Endothelial cell (in vitro differentiated cells): ENCODE measurements around the gene TEKT5. TPM values are rescaled to one million over a fixed set of nuclear protein-coding genes. Genes with fewer than 3 reads are reported as not detected.

Experiments
- DNase-seq: peaks from one replicate; pipeline ENCODE4 v3.0.0; 2021; ENCODE audit warnings: low spot score
- H3K27ac Mint-ChIP-seq: one replicate; pipeline ENCODE4 v1.8.0; 2021; ENCODE audit warnings: mixed read lengths, inconsistent platforms; ENCODE audit not compliant: unreplicated experiment
- H3K27me3 Mint-ChIP-seq: one replicate; pipeline ENCODE4 v1.8.0; 2021; ENCODE audit warnings: mild to moderate bottlenecking, moderate library complexity, mixed read lengths, inconsistent platforms; ENCODE audit not compliant: unreplicated experiment
- H3K36me3 Mint-ChIP-seq: one replicate; pipeline ENCODE4 v1.8.0; 2021; ENCODE audit warnings: mild to moderate bottlenecking, low read depth, mixed read lengths, inconsistent platforms; ENCODE audit not compliant: unreplicated experiment
- H3K4me1 Mint-ChIP-seq: one replicate; pipeline ENCODE4 v1.8.0; 2021; ENCODE audit warnings: mild to moderate bottlenecking, mixed read lengths, inconsistent platforms; ENCODE audit not compliant: unreplicated experiment
- H3K4me3 Mint-ChIP-seq: one replicate; pipeline ENCODE4 v1.8.0; 2021; ENCODE audit warnings: mild to moderate bottlenecking, mixed read lengths, inconsistent platforms; ENCODE audit not compliant: unreplicated experiment
- H3K9me3 Mint-ChIP-seq: one replicate; pipeline ENCODE4 v1.8.0; 2021; ENCODE audit warnings: mixed read lengths, inconsistent platforms; ENCODE audit not compliant: unreplicated experiment
- total RNA-seq: library from RNA; stranded (reverse); fragmentation: NEBNext Ultra II Directional; extraction: Animal tissue kit (Norgen Biotek cat#: 25700); gene quantifications from one replicate; pipeline ENCODE4 v1.2.1, GENCODE V29; 2021; ENCODE audit not compliant: unreplicated experiment
- TF ChIP-seq, protein P1 (sequence below): fragments of 200-600 bp; sonication (generic); IDR thresholded peaks from one replicate; pipeline ENCODE4 v1.5.0; 2021; ENCODE audit warnings: antibody characterized with exemption; ENCODE audit not compliant: unreplicated experiment

Gene TEKT5
- total RNA-seq, 1 donor from 2014 or later, result 0.64 TPM

DNA sequence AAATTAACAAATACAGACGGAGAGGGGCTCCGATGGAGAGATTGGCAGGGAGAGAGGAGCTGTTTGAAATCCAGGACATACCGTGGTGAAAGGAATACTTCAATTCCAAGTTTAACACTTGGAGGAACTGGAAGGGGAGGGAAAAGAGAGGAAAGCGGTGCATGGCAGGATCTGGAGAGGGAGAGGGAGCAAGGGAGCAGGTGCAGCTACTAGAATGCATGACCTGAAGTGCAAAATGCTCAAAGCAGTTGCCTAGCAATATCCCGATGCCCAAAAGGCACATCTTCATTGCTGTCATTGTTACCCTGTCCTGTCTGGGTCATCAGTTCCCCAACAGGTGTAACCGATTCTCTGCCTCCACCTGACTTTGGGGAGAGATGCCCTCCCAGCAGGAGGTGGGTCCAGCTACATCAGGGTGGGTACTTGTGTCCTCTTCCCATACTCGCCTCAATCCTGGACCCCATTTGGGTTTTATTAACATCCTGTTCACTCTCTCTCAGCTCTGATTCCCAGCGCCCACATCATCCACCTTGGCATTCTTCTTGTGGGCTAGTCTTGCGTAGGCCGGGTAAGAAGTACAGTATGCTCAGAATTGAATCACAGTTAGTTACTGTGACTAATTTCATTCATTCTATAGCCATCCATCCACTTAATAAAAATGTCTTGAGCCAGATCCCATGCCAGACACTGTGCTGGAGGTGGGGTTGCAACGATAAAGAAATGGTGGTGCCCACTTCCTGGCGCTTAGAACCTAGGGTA is 76.9 kb downstream of the TEKT5 start:
- Mint-ChIP-seq H3K27me3 (peaks cover 2% of the 10 kb centered on the region), H3K27ac (no peak overlapping the region), H3K9me3 (no peaks in the 10 kb centered on the region), H3K36me3 (no peaks in the 10 kb centered on the region), H3K4me1 (peaks cover 2% of the 10 kb centered on the region), H3K4me3 (no peak overlapping the region)
- TF ChIP-seq, protein P1, sequence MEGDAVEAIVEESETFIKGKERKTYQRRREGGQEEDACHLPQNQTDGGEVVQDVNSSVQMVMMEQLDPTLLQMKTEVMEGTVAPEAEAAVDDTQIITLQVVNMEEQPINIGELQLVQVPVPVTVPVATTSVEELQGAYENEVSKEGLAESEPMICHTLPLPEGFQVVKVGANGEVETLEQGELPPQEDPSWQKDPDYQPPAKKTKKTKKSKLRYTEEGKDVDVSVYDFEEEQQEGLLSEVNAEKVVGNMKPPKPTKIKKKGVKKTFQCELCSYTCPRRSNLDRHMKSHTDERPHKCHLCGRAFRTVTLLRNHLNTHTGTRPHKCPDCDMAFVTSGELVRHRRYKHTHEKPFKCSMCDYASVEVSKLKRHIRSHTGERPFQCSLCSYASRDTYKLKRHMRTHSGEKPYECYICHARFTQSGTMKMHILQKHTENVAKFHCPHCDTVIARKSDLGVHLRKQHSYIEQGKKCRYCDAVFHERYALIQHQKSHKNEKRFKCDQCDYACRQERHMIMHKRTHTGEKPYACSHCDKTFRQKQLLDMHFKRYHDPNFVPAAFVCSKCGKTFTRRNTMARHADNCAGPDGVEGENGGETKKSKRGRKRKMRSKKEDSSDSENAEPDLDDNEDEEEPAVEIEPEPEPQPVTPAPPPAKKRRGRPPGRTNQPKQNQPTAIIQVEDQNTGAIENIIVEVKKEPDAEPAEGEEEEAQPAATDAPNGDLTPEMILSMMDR, result no peak
- DNase-seq, result no peak

DNA sequence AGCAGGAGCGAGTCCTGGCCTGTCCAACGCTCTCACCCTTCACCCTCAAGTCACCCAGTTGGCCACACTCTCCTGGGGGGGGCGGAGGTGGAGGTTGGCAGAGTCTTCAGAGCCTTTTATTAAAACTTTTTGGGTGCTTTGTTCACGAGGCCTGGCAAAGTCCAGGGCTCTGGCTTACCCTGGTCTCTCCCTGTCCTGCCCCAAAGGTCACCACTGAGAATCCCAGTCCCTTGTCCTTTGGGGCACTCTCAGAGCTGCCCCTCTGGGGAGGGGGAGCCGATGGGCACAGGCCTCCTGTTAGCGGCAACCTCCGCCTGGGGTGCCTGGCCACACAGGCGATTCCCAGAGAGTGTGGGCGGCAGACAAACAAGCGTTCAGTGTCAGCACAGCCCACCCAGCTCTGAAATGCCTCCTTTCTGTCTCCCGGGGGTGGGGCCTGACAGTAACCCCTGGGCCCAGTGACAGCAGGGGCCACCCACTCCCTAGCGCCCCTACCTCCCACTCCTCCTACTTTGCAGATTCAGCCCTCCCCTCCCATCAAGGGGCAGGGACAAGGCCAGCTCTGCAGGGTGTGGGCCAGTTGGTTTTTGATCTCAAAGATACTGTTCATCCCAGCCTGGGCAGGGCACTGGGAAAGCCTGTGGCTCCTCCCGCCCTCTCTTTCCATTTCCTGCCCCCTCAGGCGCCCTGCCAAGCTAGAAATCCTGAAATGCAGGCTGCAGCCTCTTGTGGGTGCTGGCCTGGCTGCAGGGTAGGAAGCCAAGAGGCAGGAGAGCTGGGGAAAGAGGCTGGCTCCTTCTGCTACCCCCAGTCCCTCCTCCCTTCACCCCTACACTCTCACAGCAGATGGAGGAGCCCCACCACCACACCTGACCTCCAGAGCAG is 77.7 kb downstream of the TEKT5 start:
- H3K4me3 Mint-ChIP-seq, result no peak overlapping the region

DNA sequence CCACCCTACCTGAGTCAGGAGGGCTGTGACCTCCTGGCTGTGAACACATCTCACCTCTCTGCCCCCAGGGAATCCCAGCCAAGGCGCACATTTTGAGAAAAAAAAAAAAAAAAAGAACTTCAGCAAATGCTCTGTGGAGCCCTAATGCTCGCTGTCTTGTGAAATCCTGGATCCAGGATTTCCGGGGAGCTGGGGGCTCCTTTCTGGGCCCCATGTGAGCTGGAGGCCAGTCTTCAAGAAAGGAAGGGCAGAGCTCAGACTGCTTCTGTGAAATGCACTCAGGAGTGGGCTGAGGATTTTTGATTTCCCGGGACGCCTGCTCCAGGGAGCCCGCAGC is 78.3 kb downstream of the TEKT5 start:
- no peak overlapping the region for H3K4me3 Mint-ChIP-seq
- H3K4me1 Mint-ChIP-seq, result peaks cover 2% of the 10 kb centered on the region
- H3K9me3 Mint-ChIP-seq, result no peaks in the 10 kb centered on the region
- H3K27me3 Mint-ChIP-seq, result peaks cover 2% of the 10 kb centered on the region
- H3K36me3 Mint-ChIP-seq, result no peaks in the 10 kb centered on the region
- H3K27ac Mint-ChIP-seq, result no peak overlapping the region
- DNase-seq, result no peak
- TF ChIP-seq, protein P1, result no peak

More for the DNA sequence above, 77.7 kb downstream of the TEKT5 start:
- Mint-ChIP-seq H3K36me3 (no peaks in the 10 kb centered on the region), H3K27me3 (peaks cover 2% of the 10 kb centered on the region), H3K27ac (no peak overlapping the region), H3K9me3 (no peaks in the 10 kb centered on the region), H3K4me1 (peaks cover 2% of the 10 kb centered on the region)
- TF ChIP-seq, protein P1, result no peak
- DNase-seq, result no peak

DNA sequence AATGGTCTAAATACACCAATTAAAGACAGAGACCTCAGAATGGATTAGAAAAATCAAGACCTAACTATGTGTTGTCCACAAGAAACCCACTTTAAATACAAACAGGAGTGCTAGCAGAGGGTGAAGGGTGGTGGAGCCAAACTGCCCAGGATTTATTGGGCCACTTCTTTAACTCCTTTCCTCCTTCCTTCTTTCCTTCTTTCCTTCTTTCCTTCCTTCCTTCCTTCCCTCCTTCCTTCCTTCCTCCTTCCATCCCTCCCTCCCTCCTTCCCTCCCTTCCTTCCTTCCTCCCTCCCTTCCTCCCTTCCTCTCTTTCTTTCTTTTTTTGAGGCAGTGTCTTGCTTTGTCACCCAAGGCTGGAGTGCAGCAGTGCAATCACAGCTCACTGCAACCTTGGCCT is 80.0 kb downstream of the TEKT5 start:
- Mint-ChIP-seq H3K27ac (no peak overlapping the region), H3K4me1 (peaks cover 2% of the 10 kb centered on the region), H3K9me3 (no peaks in the 10 kb centered on the region), H3K27me3 (peaks cover 2% of the 10 kb centered on the region), H3K4me3 (no peak overlapping the region), H3K36me3 (no peaks in the 10 kb centered on the region)
- TF ChIP-seq, protein P1, result no peak
- no peak for DNase-seq
